Thyroid gland (tissue), 4 donors: ENCODE measurements around the gene RPGR. TPM values are rescaled to one million over a fixed set of nuclear protein-coding genes. Genes with fewer than 3 reads are reported as not detected.

Experiments
- DNase-seq, 2 donors: peaks; one replicate each; pipeline ENCODE4 v3.0.0-alpha.2; 2019
- H3K27ac ChIP-seq, 3 donors: fragments of 200-600 bp; sonication (generic); 1 replicate in 2 of 3; 2 replicates in 1 of 3; pipeline ENCODE4 v1.5.1; 2016 to 2019; ENCODE audit warnings: mild to moderate bottlenecking in 1 of 3, moderate library complexity in 1 of 3
- H3K27me3 ChIP-seq: fragments of 200-600 bp; sonication (generic); one replicate; pipeline ENCODE4 v1.5.1; 2019
- H3K36me3 ChIP-seq, 2 donors: fragments of 200-600 bp; sonication (generic); one replicate each; pipeline ENCODE4 v1.5.1; 2016 to 2019
- H3K4me1 ChIP-seq, 2 donors: fragments of 200-600 bp; sonication (generic); one replicate each; pipeline ENCODE4 v1.5.1; 2017 to 2019
- H3K4me3 ChIP-seq, 3 donors: fragments of 200-600 bp; sonication (generic); replicated peaks in 1 of 3; 1 replicate in 2 of 3; 2 replicates in 1 of 3; pipeline ENCODE4 v1.5.1; 2016; ENCODE audit warnings: mild to moderate bottlenecking in 1 of 3
- H3K9me3 ChIP-seq: fragments of 200-600 bp; sonication (generic); one replicate; pipeline ENCODE4 v1.5.1; 2017
- CTCF ChIP-seq, 6 experiments: fragments of 200-600 bp in 3 of 6; fragments of 450-650 bp in 3 of 6; sonication (generic) in 3 of 6; IDR thresholded peaks; one replicate each; pipeline ENCODE4 v1.5.1; 2016 to 2019; ENCODE audit warnings: antibody characterized with exemption in 6 of 6, mild to moderate bottlenecking in 2 of 6, inconsistent platforms in 1 of 6, moderate library complexity in 1 of 6
- POLR2A ChIP-seq, 2 donors: fragments of 450-650 bp; IDR thresholded peaks; one replicate each; pipeline ENCODE4 v1.6.1; 2017; ENCODE audit warnings: antibody characterized with exemption in 2 of 2, mild to moderate bottlenecking in 2 of 2, moderate library complexity in 1 of 2
- WGBS, 2 donors: methylation state at CpG; one replicate each; pipeline ENCODE4 v1.1.5; 2017; 5-methylcytosine and 5-hydroxymethylcytosine counted together
- intact Hi-C: fragments of 100-400 bp; cut with DNase I; formaldehyde crosslinking; loops from one replicate; pipeline ENCODE4 v1.15.1; 2023
- total RNA-seq, 4 donors: library from RNA; depleted of rRNA; stranded (reverse); fragments of >200 nt; gene quantifications; one replicate each; pipeline ENCODE4 v1.2.3, GENCODE V29; 2016

RPGR gene
- total RNA-seq, 4 donors from 2014 or later, result 22.6 to 51.2 (median 35.4) TPM

- no peaks in the 10 kb centered on the region for H3K9me3 ChIP-seq
- TF ChIP-seq POLR2A (IDR thresholded peaks at IDR 0.05) (no peak), CTCF (IDR thresholded peaks at IDR 0.05) (no peak)
- intact Hi-C loops, result no loop called here
These were observed 48.1 kb downstream of the RPGR start for GRCh38 chrX:38279188-38279587.

GRCh38 chrX:38278682-38279081 is 48.6 kb downstream of the RPGR start:
- Histone ChIP-seq H3K36me3 (no peaks in the 10 kb centered on the region), H3K4me3 (no peak overlapping the region), H3K27me3 (no peaks in the 10 kb centered on the region), H3K4me1 (no peaks in the 10 kb centered on the region), H3K27ac (no peak overlapping the region), H3K9me3 (no peaks in the 10 kb centered on the region)
- 64 to 79% methylated on average over 1 of the region's 1 CpG for WGBS, 2 donors
- no peak for DNase-seq
- intact Hi-C loops, result no loop called here
- TF ChIP-seq CTCF (IDR thresholded peaks at IDR 0.05), result no peak

More at GRCh38 chrX:38279188-38279587, 48.1 kb downstream of the RPGR start:
- no peak for DNase-seq
- Histone ChIP-seq H3K4me3 (no peak overlapping the region), H3K36me3 (no peaks in the 10 kb centered on the region), H3K27ac (no peak overlapping the region), H3K4me1 (no peaks in the 10 kb centered on the region), H3K27me3 (no peaks in the 10 kb centered on the region)
- WGBS, 2 donors, result 59% methylated on average over 2 of the region's 2 CpGs

GRCh38 chrX:38277802-38278201 is 49.5 kb downstream of the RPGR start:
- Histone ChIP-seq H3K4me3 (no peak overlapping the region), H3K36me3 (no peaks in the 10 kb centered on the region), H3K27ac (no peak overlapping the region), H3K9me3 (no peaks in the 10 kb centered on the region), H3K27me3 (no peaks in the 10 kb centered on the region), H3K4me1 (no peaks in the 10 kb centered on the region)
- 82 to 89% methylated on average over 2 of the region's 2 CpGs for WGBS, 2 donors
- intact Hi-C loops, result no loop called here
- DNase-seq, result no peak
- TF ChIP-seq CTCF (IDR thresholded peaks at IDR 0.05), result no peak
- no peak for TF ChIP-seq POLR2A (IDR thresholded peaks at IDR 0.05)

- Histone ChIP-seq H3K36me3 (no peaks in the 10 kb centered on the region), H3K4me3 (no peak overlapping the region), H3K27ac (no peak overlapping the region), H3K9me3 (no peaks in the 10 kb centered on the region), H3K27me3 (no peaks in the 10 kb centered on the region), H3K4me1 (no peaks in the 10 kb centered on the region)
- no peak for TF ChIP-seq CTCF (IDR thresholded peaks at IDR 0.05)
- no peak for TF ChIP-seq POLR2A (IDR thresholded peaks at IDR 0.05)
- no peak for DNase-seq
- 42 to 44% methylated on average over 2 of the region's 2 CpGs for WGBS, 2 donors
- intact Hi-C loops, result no loop called here
These were observed 50.2 kb downstream of the RPGR start for GRCh38 chrX:38277136-38277535.

GRCh38 chrX:38276089-38276488 is 51.2 kb downstream of the RPGR start:
- WGBS, 2 donors, result 86 to 92% methylated on average over 2 of the region's 2 CpGs
- Histone ChIP-seq H3K4me3 (no peak overlapping the region), H3K36me3 (no peaks in the 10 kb centered on the region), H3K4me1 (no peaks in the 10 kb centered on the region), H3K27me3 (no peaks in the 10 kb centered on the region), H3K9me3 (no peaks in the 10 kb centered on the region), H3K27ac (no peak overlapping the region)
- intact Hi-C loops, result no loop called here
- TF ChIP-seq CTCF (IDR thresholded peaks at IDR 0.05), result no peak
- no peak for TF ChIP-seq POLR2A (IDR thresholded peaks at IDR 0.05)
- DNase-seq, result no peak
